ENCODE measurements around the gene SNN. TPM values are rescaled to one million over a fixed set of nuclear protein-coding genes. Genes with fewer than 3 reads are reported as not detected.

SNN gene
- total RNA-seq, 1 donor from 2014 or later: 28.3 TPM

DNA sequence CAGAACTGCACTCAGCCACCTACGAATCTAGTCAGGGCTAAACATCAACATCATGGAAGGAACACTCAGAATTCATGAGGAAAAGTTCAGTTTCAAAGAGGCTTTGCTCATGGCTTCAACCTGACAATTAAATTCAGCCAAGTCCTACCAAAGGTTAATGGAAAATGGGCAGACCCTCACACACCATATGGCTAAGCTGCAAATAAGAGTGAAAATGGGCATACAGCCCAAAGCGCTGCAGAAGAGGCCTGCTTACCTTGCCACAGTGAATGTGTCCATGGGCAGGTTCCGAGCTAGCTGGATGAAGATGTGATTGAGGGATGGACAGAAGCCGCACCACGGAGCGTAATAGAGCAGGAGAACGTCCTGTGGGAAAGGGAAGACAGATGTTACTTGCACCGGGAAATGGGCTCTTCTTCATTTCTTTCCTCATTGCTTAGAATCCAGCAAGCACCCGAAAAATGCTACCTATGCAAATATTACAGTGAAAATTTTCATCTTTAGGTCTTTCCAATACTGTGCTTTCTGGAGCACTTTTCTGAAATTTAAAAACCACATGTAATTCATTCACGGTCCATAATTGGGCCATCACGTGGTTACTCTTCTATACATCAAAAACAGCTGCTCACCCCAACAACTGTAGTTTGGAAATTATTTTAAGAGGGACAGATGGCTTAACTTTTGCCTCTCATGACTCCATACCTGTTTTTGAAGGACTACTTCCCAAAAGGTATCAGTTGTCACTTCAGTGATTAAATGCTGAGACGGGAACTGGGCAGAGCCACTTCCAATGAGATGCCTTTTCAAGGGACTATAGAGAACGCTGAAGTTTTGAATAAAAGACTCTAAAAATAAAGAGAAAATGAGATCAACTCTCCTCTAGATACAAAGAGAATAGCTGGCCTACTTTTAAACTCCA lies 19.6 kb downstream of the SNN start:
- intact Hi-C loops (cut with DNase I): no loop called here
- no peak for DNase-seq
- ATAC-seq (ENCODE audit: poor library complexity): no peak

- intact Hi-C loops (cut with DNase I): no loop called here
- no peak for DNase-seq
- no peak for ATAC-seq (ENCODE audit: poor library complexity)
These were observed 20.2 kb downstream of the SNN start for GRCh38 chr16:11688520-11688886.

GRCh38 chr16:11689031-11689840 lies 21.0 kb downstream of the SNN start:
- ATAC-seq (ENCODE audit: poor library complexity) (peak; percentile 32), DNase-seq (no peak)
- intact Hi-C loops (cut with DNase I): no loop called here

DNA sequence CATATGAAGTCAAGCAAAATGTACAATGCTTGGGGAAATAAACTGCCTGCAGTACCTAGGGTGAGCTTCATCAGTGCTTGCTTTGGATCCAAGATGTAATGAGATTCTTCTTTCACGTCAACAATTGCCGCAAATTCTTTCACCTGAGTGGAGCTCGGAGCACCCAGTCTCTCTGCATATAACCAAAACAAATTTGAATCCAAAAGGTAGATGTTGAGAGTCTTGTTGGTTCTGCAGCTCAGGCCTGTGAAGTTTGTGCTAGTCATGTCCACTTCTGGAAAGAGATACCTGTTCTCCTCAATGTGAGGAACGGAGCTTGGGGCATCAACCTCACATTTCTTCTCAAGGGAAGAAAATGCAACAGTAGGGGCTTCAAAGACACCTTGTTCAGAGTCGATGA lies 23.0 kb downstream of the SNN start:
- intact Hi-C loops (cut with DNase I): no loop called here
- DNase-seq (no peak), ATAC-seq (ENCODE audit: poor library complexity) (no peak)

DNA sequence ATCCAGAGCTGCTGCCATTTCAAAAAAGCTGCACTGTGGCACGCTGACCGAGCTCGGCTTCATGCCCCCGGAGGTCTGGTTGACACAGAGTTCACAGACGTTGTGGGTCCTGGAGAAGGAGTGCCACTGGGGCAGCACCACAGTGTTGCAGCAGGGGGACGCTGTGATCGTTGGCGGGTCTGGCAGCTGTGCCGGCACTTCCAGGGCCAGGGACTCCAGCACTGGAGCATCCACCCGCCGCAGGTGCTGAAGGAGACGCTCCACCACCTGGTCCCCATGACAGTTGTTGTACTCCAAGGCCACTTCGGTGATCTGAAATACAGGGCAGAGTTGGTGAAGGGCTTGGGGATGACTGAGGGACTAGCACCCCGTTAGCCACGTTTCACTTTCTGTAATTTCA lies 23.5 kb downstream of the SNN start:
- no peak for DNase-seq
- intact Hi-C loops (cut with DNase I): no loop called here
- no peak for ATAC-seq (ENCODE audit: poor library complexity)

DNA sequence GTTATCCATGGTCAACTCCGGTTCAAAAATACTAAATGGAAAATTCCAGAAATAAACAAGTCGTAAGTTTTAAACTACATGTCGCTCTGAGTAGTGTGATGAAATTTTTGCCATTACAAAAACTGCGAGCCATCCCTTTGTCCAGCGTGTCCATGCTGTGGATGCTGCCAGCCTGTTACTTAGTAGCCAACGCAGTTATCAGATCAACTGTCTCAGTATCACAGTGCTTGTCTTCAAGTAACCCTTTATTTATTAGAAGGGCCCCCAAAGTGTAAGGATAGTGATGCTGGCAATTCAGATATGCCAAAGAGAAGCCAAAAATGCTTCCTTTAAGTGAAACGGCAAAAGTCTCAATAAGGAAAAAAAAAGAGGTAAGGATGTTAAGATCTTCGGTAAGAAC lies 23.9 kb downstream of the SNN start:
- intact Hi-C loops (cut with DNase I): no loop called here
- DNase-seq (no peak), ATAC-seq (ENCODE audit: poor library complexity) (no peak)

DNA sequence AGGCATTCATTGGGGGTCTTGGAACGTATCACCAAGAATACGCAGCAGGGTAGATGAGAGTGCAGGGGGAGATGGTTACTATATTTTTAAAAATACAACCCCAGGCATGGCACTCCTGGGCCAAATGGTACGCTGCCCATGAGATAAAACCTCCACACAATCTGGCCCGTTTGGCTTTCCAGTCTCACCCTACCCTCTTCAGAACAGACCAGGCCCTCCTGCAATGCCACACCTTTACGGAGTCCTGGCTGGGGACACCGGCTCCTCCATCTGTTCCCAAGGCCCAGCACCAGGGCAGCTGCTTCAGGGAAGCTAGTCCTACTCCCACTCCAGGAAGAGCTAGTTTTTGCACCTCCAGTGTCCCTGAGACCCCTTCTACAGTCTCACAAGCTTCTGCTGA lies 24.4 kb downstream of the SNN start:
- ATAC-seq (ENCODE audit: poor library complexity): no peak
- no peak for DNase-seq
- intact Hi-C loops (cut with DNase I): no loop called here

DNA sequence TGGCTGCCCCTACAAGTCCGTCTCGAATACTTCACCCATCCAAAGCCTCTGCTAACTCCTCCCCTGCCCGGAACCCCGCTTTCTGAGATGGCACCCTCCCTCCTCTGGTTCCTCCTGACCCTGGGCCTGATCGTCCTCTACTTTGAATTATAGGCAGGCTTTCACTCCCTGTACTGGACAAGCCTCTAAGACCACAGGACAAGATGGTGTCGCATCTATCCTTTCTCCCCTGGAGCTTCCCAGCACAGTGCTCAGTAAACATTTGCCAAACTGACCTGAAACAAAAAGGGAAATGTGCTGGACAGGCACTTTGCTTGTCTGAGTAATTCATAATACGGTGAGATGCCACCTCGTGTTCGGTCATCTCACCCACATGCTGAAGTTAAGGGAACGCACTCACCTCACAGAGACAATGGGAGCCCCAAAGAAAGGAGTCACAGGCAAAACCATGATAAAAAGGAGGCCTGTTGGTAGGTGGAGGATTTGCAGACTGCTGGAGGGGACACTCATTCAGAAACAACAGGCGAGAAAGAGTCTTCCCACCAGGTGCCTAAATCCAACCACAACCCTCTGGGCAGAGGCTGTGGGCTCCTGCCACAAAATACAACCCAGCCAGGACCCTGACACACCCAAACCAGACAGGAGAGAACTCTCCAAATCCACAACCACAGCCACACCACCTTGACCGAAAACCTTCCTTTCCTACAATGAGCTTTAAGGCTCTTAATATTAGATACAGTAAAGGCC lies 28.2 kb downstream of the SNN start:
- intact Hi-C loops (cut with DNase I): no loop called here
- no peak for DNase-seq
- no peak for ATAC-seq (ENCODE audit: poor library complexity)

GRCh38 chr16:11697319-11697718 lies 29.1 kb downstream of the SNN start:
- no peak for DNase-seq
- intact Hi-C loops (cut with DNase I): no loop called here
- ATAC-seq (ENCODE audit: poor library complexity): no peak

DNA sequence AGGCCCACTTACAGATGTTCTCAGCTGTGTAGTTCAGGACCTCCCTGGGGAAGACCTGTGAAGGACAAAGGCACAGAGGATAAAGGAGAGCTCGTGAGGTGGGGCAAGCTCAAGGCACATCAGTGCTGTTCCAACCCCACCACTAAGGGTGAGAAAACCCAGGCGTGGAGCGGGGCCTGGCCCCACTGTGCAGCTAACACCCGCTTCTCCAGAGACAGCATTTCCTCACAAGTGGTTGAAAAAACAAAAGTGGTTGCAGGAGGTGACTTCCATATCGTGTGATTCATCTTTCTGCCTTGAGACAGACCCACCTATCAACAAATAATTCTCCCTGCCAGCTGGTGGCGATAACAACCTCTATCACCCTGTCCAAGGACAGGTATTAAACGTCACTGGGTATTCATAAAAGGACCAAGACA lies 30.0 kb downstream of the SNN start:
- intact Hi-C loops (cut with DNase I): no loop called here
- ATAC-seq (ENCODE audit: poor library complexity): peak; percentile 29

GRCh38 chr16:11699234-11699894 lies 31.1 kb downstream of the SNN start:
- DNase-seq (no peak), ATAC-seq (ENCODE audit: poor library complexity) (no peak)
- intact Hi-C loops (cut with DNase I): no loop called here

More for the DNA sequence above, 30.0 kb downstream of the SNN start:
- no peak for DNase-seq

DNA sequence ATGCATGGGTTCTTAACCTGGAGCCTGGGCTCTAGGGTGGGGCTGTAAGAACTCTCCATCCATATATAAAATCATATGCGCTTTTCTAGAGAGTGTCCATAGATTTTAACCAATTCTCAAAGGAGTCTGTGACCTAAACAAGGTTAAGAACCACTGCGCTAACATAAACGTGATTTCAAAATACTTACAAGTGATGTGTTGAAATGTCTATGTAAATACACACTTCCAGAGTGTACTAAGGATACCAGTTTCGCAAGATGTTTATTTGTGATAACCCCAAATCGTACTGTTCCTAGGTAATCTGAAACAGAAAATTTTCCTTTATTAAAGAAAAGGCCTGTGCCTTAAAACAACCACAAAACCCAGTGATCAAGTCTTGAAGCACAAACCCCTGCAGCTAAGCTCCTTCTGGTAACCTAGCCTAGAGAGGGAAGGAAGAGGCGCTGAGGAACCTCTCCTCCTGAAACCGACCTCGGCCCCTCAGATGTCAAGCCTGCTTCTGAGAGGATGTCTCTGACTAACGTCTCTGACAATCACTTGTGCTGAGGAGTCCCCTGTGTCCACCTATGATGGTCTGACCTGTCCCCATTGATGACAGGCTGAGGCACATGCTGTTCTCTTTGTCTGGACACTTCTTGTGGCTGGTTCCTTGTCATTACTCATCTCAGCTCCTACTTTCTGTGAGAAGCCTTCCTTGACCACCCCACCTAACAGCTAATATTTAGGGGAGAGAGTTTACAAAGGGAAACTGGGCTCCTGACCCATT lies 32.2 kb downstream of the SNN start:
- DNase-seq (no peak), ATAC-seq (ENCODE audit: poor library complexity) (no peak)
- intact Hi-C loops (cut with DNase I): no loop called here

DNA sequence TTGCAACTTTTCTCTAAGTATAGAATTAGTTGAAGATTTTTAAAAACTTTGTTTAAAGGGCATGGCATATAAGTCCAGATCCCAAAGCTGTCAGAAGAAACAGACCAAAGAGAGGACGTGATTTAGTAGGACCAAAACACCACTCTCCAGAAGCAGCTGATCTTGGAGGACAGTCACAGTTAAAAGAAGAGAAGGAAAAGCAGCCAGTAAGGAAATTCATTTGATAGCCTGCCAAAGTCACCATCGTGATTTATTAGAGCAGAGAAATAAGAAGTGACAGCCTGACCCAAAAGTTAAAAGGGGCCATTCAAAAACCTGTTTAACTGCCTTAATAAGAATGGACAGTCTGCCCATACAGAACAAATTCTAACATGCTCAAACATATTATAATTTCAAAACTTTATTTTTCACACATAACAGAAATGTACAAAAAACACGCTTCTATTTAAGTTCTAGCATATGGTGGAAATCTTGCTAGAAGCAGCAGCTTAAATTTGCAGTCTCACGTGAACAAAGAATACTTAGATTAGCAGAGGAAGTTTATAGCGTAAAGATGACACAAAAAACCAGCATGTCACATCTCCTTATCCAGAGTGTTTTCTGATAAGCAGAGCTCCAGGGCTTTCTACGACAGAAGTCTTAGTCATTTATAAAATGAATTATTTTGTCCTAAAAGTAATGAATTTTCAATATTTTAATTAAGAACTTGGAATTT lies 37.2 kb downstream of the SNN start:
- DNase-seq (no peak), ATAC-seq (ENCODE audit: poor library complexity) (no peak)
- intact Hi-C loops (cut with DNase I): no loop called here

DNA sequence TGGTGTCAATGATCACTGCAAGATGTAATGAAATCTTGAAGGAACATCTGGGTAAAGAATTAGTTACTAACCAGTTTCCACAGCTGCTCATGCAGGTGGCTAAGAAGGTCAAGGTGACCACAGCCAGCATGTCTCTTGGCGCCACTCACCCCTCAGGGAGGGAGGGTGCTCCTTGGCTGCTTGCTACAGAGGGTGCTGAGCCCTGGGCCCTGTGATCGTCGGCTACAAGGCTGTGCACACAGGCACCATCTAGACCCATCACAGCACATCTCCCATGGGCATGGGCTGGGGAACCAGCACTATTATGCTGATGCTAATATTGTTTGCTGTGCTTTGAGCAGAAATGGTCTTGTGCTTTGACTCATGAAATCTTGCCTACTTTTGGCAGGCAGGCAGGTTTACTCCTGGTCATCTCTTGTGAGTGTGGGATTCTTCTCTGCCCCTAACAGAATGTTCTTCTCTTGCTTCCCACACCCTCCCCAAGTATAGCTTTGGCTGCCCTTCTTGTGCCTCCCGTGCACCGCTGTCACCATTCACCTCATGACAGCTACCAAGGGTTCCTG lies 38.0 kb downstream of the SNN start:
- peak; percentile 93 for ATAC-seq (ENCODE audit: poor library complexity)
- no peak for DNase-seq
- intact Hi-C loops (cut with DNase I): no loop called here

GRCh38 chr16:11707679-11708197 lies 39.5 kb downstream of the SNN start:
- intact Hi-C loops (cut with DNase I): no loop called here
- DNase-seq: no peak
- ATAC-seq (ENCODE audit: poor library complexity): no peak

DNA sequence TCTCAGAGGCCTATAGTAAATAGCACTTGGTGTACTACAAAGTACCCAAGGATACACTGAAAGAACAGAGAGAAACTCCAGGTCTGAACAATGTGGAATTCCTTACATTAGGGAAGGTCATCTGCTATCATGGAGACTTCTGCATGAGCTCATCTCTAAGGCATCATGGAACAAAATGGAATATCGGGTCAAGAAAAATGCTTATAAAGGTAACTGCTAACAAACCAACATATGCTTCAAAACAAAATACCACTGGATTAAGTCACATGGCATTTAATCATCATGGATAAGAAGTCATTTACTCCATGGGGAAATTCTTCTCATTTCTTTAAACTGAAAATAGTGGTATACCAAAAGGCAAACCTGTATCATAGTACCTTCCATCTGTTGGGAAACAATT lies 40.2 kb downstream of the SNN start:
- no peak for ATAC-seq (ENCODE audit: poor library complexity)
- DNase-seq: no peak
- intact Hi-C loops (cut with DNase I): no loop called here

GRCh38 chr16:11711662-11712061 lies 43.4 kb downstream of the SNN start:
- ATAC-seq (ENCODE audit: poor library complexity) (peak; percentile 56), DNase-seq (no peak)
- intact Hi-C loops (cut with DNase I): no loop called here

Measured in Right ventricle myocardium superior (tissue), 1 donor.